HepG2 (cell line): ENCODE data around the gene PAK2. TPM values are rescaled to one million over a fixed set of nuclear protein-coding genes. Genes with fewer than 3 reads are reported as not detected.
A peak's percentile ranks its signal among the peaks of the same experiment; 100 is the strongest.

ENCODE experiments used
- ARNT2 ChIP-seq: sonication (generic); formaldehyde crosslinking; IDR thresholded peaks from 2 replicates; pipeline ENCODE4 v1.8.0; 2022; ENCODE audit warnings: mild to moderate bottlenecking, low read depth, missing genetic modification reagents, moderate library complexity
- ASH2L ChIP-seq: fragments of 300-600, 200-600 bp; sonication (generic); IDR thresholded peaks from 2 replicates; pipeline ENCODE4 v1.7.0; 2017; ENCODE audit warnings: low read depth, mild to moderate bottlenecking, moderate library complexity, mixed read lengths, low read length; ENCODE audit not compliant: insufficient read length
- ATAD3A ChIP-seq: sonication (generic); formaldehyde crosslinking; IDR thresholded peaks from 2 replicates; pipeline ENCODE4 v1.4.0; 2020; ENCODE audit warnings: missing genetic modification reagents
- BHLHE40 ChIP-seq: IDR thresholded peaks from 2 replicates; pipeline ENCODE4 v1.6.1; 2011; ENCODE audit warnings: low read length, improper control_type of control experiment
- CEBPG ChIP-seq: IDR thresholded peaks from 2 replicates; pipeline ENCODE4 v1.6.1; 2016
- ELF1 ChIP-seq: sonication (generic); formaldehyde crosslinking; IDR thresholded peaks from 2 replicates; pipeline ENCODE4 v1.4.0; 2020; ENCODE audit warnings: missing genetic modification reagents
- EP300 ChIP-seq, 3 experiments: sonication (generic) in 1 of 3; formaldehyde crosslinking in 1 of 3; IDR thresholded peaks; 2 replicates each; pipeline versions ENCODE4 v1.5.1 to v1.6.1; 2011 to 2020; ENCODE audit warnings: low read depth in 2 of 3, low read length in 2 of 3, borderline replicate concordance in 1 of 3, improper control_type of control experiment in 1 of 3, mild to moderate bottlenecking in 1 of 3, missing genetic modification reagents in 1 of 3, moderate library complexity in 1 of 3
- FOSL2 ChIP-seq: sonication (generic); formaldehyde crosslinking; IDR thresholded peaks from 2 replicates; pipeline ENCODE4 v1.4.0; 2020; ENCODE audit warnings: missing genetic modification reagents
- GTF3A ChIP-seq: sonication (generic); formaldehyde crosslinking; conservative IDR thresholded peaks from 2 replicates; pipeline ENCODE4 v1.4.0; 2020; ENCODE audit warnings: mild to moderate bottlenecking, missing genetic modification reagents
- HDAC2 ChIP-seq: sonication (generic); formaldehyde crosslinking; IDR thresholded peaks from 2 replicates; pipeline ENCODE4 v1.4.0; 2020; ENCODE audit warnings: missing genetic modification reagents
- HES4 ChIP-seq: sonication (generic); formaldehyde crosslinking; IDR thresholded peaks from 2 replicates; pipeline ENCODE4 v1.9.0; 2021; ENCODE audit warnings: mild to moderate bottlenecking, missing genetic modification reagents, borderline replicate concordance
- HIVEP1 ChIP-seq: sonication (generic); formaldehyde crosslinking; IDR thresholded peaks from 2 replicates; pipeline ENCODE4 v1.4.0; 2020; ENCODE audit warnings: mild to moderate bottlenecking, missing genetic modification reagents
- KAT8 ChIP-seq: IDR thresholded peaks from 2 replicates; pipeline ENCODE4 v1.6.1; 2016; ENCODE audit warnings: missing genetic modification reagents, missing compliant biosample characterization
- MATR3 ChIP-seq: sonication (generic); formaldehyde crosslinking; IDR thresholded peaks from 2 replicates; pipeline ENCODE4 v1.4.0; 2020; ENCODE audit warnings: missing genetic modification reagents
- PPARG ChIP-seq: conservative IDR thresholded peaks from 2 replicates; pipeline ENCODE4 v1.6.1; 2016; ENCODE audit warnings: missing biosample characterization, missing genetic modification reagents
- SIX1 ChIP-seq: sonication (generic); formaldehyde crosslinking; IDR thresholded peaks from 2 replicates; pipeline ENCODE4 v1.4.0; 2020; ENCODE audit warnings: missing genetic modification reagents, borderline replicate concordance
- TBX2 ChIP-seq: sonication (generic); formaldehyde crosslinking; IDR thresholded peaks from 2 replicates; pipeline ENCODE4 v1.5.0; 2020; ENCODE audit warnings: missing genetic modification reagents, mild to moderate bottlenecking, borderline replicate concordance
- ZNF552 ChIP-seq: sonication (generic); formaldehyde crosslinking; IDR thresholded peaks from 2 replicates; pipeline ENCODE4 v1.9.0; 2022; ENCODE audit warnings: missing genetic modification reagents, mild to moderate bottlenecking, borderline replicate concordance
- ZSCAN22 ChIP-seq: sonication (generic); formaldehyde crosslinking; IDR thresholded peaks from 2 replicates; pipeline ENCODE4 v1.4.0; 2020; ENCODE audit warnings: mild to moderate bottlenecking, missing genetic modification reagents
- polyA plus RNA-seq, 8 experiments: library from polyadenylated mRNA; depleted of rRNA in 3 of 8; stranded (reverse) in 7 of 8; unstranded in 1 of 8; fragments of >200 nt; fragmentation: Illumina TruSeq in 4 of 8; extraction: Trizol in 4 of 8; gene quantifications; 2 replicates each; pipeline versions ENCODE4 v1.2.1 to v1.2.3, GENCODE V29; 2011 to 2016; ENCODE audit warnings: low read depth in 4 of 8, missing spikeins in 1 of 8, mixed read lengths in 1 of 8; ENCODE audit not compliant: insufficient read depth in 1 of 8
- total RNA-seq, 5 experiments: library from RNA; depleted of rRNA; stranded (reverse); fragments of >200 nt; fragmentation: Illumina TruSeq; extraction: Trizol; gene quantifications; 2 replicates each; pipeline ENCODE4 v1.2.3, GENCODE V29; 2016; ENCODE audit warnings: low read depth in 1 of 5
- TF ChIP-seq, protein P1 (sequence below): sonication (generic); formaldehyde crosslinking; conservative IDR thresholded peaks from 2 replicates; pipeline ENCODE4 v1.4.0; 2020; ENCODE audit warnings: mild to moderate bottlenecking, missing genetic modification reagents, moderate library complexity
- TF ChIP-seq, protein P2 (sequence below): sonication (generic); formaldehyde crosslinking; IDR thresholded peaks from 2 replicates; pipeline ENCODE4 v1.8.1; 2023; ENCODE audit warnings: mild to moderate bottlenecking, missing genetic modification reagents
- TF ChIP-seq, protein P3 (sequence below): sonication (generic); formaldehyde crosslinking; IDR thresholded peaks from 2 replicates; pipeline ENCODE4 v1.8.0; 2022; ENCODE audit warnings: low read depth, missing genetic modification reagents
- TF ChIP-seq, protein P4 (sequence below): sonication (generic); formaldehyde crosslinking; IDR thresholded peaks from 2 replicates; pipeline ENCODE4 v1.5.0; 2020; ENCODE audit warnings: missing genetic modification reagents, mild to moderate bottlenecking, borderline replicate concordance

The PAK2 gene
- total and polyA plus RNA-seq, 2 of the 13 experiments (the other 11 are each of a cell fraction or from before 2014, with no cell fraction given): 23.0 to 24.7 TPM

DNA sequence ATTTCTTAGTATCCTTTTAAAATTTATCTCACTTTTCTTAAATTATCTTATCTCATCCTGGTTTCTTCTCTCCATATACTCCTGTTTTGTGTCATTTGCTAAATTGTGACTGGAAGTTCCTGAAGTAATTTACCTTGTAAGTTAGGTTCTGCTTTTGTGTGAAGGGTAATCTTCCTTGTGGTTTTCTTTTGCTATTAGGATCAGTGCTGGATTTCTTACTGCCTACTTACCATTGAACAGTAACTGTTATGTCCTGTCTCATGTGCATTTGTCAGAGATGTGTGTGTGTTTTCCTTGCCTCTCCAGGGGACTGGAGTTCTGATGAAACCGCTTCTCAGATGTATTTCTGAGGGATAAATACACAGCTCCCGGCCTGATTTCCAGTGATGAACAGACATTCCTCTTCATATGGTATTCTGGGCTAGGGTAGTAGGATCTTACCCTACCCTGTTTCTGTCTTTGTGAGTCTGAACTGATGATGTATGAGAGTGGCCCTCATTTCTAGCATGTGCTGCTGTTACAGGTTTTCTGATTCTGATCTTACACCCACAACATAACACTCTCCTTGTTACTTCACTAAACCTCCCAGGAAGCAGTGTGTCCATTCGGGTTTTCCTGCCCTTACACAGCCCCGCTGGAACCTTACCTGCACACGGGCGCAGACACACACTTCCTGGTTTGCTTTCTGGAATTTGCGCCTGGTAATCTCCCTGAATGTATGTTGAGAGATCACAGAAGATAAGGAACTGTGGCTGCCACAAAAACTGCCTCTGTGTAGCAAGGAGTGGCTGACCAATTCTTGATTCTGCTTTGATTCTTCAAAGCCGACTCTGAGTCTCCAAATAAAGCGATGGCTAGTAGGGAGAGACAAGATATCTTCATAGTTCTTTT is 14.7 kb downstream of the PAK2 start (continued):
- TF ChIP-seq, protein P1, sequence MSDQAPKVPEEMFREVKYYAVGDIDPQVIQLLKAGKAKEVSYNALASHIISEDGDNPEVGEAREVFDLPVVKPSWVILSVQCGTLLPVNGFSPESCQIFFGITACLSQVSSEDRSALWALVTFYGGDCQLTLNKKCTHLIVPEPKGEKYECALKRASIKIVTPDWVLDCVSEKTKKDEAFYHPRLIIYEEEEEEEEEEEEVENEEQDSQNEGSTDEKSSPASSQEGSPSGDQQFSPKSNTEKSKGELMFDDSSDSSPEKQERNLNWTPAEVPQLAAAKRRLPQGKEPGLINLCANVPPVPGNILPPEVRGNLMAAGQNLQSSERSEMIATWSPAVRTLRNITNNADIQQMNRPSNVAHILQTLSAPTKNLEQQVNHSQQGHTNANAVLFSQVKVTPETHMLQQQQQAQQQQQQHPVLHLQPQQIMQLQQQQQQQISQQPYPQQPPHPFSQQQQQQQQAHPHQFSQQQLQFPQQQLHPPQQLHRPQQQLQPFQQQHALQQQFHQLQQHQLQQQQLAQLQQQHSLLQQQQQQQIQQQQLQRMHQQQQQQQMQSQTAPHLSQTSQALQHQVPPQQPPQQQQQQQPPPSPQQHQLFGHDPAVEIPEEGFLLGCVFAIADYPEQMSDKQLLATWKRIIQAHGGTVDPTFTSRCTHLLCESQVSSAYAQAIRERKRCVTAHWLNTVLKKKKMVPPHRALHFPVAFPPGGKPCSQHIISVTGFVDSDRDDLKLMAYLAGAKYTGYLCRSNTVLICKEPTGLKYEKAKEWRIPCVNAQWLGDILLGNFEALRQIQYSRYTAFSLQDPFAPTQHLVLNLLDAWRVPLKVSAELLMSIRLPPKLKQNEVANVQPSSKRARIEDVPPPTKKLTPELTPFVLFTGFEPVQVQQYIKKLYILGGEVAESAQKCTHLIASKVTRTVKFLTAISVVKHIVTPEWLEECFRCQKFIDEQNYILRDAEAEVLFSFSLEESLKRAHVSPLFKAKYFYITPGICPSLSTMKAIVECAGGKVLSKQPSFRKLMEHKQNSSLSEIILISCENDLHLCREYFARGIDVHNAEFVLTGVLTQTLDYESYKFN (CRISPR knock-in tag): peak; percentile 67
- TF ChIP-seq ATAD3A (CRISPR knock-in tag): no peak
- TF ChIP-seq TBX2 (CRISPR knock-in tag): peak; percentile 48; the same call in 1 of the 2 replicates
- peak; percentile 20; the same call in 1 of the 2 replicates for TF ChIP-seq CEBPG
- TF ChIP-seq ZSCAN22 (CRISPR knock-in tag): no peak
- TF ChIP-seq BHLHE40: no peak
- TF ChIP-seq EP300 (IDR thresholded peaks at IDR 0.05; ENCODE audit: low read depth in 2 of 2, low read length in 2 of 2): no peak
- peak; percentile 61 for TF ChIP-seq EP300 (CRISPR knock-in tag; IDR thresholded peaks at IDR 0.05; ENCODE audit: borderline replicate concordance)
- no peak for TF ChIP-seq GTF3A (CRISPR knock-in tag)
- no peak for TF ChIP-seq ARNT2 (CRISPR knock-in tag)
- peak; percentile 93 for TF ChIP-seq ELF1 (CRISPR knock-in tag)
- TF ChIP-seq, protein P2, sequence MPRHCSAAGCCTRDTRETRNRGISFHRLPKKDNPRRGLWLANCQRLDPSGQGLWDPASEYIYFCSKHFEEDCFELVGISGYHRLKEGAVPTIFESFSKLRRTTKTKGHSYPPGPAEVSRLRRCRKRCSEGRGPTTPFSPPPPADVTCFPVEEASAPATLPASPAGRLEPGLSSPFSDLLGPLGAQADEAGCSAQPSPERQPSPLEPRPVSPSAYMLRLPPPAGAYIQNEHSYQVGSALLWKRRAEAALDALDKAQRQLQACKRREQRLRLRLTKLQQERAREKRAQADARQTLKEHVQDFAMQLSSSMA (CRISPR knock-in tag): no peak
- no peak for TF ChIP-seq PPARG (CRISPR knock-in tag)
- TF ChIP-seq HIVEP1 (CRISPR knock-in tag): no peak
- TF ChIP-seq, protein P3, sequence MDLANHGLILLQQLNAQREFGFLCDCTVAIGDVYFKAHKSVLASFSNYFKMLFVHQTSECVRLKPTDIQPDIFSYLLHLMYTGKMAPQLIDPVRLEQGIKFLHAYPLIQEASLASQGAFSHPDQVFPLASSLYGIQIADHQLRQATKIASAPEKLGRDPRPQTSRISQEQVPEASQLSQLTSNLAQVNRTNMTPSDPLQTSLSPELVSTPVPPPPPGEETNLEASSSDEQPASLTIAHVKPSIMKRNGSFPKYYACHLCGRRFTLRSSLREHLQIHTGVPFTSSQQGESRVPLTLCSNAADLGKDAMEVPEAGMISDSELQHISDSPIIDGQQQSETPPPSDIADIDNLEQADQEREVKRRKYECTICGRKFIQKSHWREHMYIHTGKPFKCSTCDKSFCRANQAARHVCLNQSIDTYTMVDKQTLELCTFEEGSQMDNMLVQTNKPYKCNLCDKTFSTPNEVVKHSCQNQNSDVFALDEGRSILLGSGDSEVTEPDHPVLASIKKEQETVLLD: no peak; the same call in 1 of the 2 replicates
- no peak for TF ChIP-seq SIX1
- peak; percentile 53 for TF ChIP-seq ASH2L
- TF ChIP-seq, protein P4, sequence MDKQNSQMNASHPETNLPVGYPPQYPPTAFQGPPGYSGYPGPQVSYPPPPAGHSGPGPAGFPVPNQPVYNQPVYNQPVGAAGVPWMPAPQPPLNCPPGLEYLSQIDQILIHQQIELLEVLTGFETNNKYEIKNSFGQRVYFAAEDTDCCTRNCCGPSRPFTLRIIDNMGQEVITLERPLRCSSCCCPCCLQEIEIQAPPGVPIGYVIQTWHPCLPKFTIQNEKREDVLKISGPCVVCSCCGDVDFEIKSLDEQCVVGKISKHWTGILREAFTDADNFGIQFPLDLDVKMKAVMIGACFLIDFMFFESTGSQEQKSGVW: no peak
- TF ChIP-seq ZNF552 (CRISPR knock-in tag): no peak
- TF ChIP-seq MATR3 (CRISPR knock-in tag): no peak
- TF ChIP-seq HES4: no peak
- peak; percentile 17; the same call in 1 of the 2 replicates for TF ChIP-seq FOSL2 (CRISPR knock-in tag)
- peak; percentile 67 for TF ChIP-seq HDAC2 (CRISPR knock-in tag)
- TF ChIP-seq KAT8 (CRISPR knock-in tag): peak; percentile 58; the same call in 1 of the 2 replicates
